A673 (cell line): ENCODE measurements around the gene PSTPIP2.

ENCODE experiments used
- CTCF ChIP-seq: fragments of 300-800, 200-600 bp; sonication (generic); conservative IDR thresholded peaks from 2 replicates; pipeline ENCODE4 v1.5.1; 2017; ENCODE audit warnings: low read depth, mild to moderate bottlenecking, antibody characterized with exemption, low read length, moderate library complexity, mixed read lengths
- EZH2 ChIP-seq: fragments of 200-600 bp; sonication (generic); IDR thresholded peaks from 2 replicates; pipeline ENCODE4 v1.6.1; 2017; ENCODE audit warnings: borderline replicate concordance, low read depth, mild to moderate bottlenecking, mixed read lengths, antibody characterized with exemption, low read length; ENCODE audit not compliant: poor library complexity, severe bottlenecking

- no peak for TF ChIP-seq CTCF
- no peak for TF ChIP-seq EZH2
Measured at GRCh38 chr18:46060359-46060841, 11.7 kb downstream of the PSTPIP2 start.
